Inflammatory macrophage treated with lipopolysaccharide for 1 hour (primary cell): ENCODE data around the gene RPS19BP1.
A peak's percentile ranks its signal among the peaks of the same experiment; 100 is the strongest.

Experiments used
- DNase-seq, 2 donors: peaks; one replicate each; pipeline ENCODE4 v3.0.0-alpha.2; 2020 to 2022

Gene RPS19BP1, protein sequence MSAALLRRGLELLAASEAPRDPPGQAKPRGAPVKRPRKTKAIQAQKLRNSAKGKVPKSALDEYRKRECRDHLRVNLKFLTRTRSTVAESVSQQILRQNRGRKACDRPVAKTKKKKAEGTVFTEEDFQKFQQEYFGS

DNA sequence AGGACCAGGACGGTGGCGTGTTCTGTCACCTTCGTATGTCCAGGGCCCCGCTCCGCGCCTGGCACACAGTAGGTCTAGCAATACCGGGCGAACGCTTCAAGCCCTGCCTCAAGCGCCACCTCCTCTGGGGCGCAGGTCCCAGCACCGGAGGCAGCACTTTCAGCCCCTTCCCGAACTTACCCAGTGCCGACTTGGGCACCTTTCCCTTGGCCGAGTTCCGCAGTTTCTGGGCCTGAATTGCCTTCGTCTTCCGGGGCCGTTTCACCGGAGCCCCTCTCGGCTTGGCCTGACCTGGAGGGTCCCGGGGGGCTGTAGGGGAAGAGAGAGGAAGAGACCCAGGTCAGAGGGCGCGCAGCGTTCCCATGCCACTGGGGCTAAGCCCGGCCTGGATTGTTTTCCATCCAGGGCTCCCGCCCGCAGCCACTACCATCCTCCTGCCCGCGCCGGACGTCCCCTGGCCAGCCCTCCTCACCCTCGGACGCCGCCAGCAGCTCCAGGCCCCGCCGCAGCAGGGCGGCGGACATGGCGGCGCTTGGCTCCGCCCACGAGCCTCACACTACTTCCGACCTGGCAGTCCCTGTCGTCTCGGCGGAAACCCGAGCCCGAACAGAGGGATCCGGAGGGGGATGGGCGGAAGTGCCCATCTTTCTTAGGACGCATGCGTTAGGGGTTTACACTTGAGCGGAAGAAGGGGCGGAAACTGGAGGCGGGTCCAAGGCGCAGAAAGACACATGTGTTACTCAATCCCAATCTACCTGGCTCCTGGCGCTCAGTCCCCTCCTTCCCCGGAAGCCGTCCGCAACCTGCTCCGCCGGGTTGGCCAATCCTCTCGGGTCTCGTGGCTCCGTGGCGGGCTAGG, at the start of gene RPS19BP1:
TSS of gene RPS19BP1 (minus strand) at position 534 of the 859 bp plus-strand sequence. CDS start at position 524, 10 bp downstream.
- peak; percentile 92 to 96 for DNase-seq

DNA sequence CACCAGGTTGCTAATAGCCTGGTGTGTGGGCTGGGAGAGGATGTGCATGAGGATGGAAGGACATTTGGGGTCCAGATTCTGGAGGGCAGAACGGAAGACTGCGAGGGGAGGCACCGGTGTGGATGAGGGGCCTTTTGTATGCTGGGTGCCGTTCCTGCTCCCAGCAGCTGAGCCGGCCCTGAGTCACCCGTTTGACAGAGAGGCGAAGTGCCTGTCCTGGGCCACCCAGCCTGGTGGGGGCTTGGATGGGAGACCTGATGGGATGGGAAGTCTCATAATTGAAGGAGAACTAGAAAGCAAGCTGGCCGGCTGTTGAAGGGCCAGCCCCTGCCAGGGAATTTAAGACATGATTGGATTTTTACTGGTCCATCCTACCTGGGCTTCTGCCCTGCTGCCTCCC, 48.8 kb upstream of the RPS19BP1 start:
- DNase-seq = no peak

DNA sequence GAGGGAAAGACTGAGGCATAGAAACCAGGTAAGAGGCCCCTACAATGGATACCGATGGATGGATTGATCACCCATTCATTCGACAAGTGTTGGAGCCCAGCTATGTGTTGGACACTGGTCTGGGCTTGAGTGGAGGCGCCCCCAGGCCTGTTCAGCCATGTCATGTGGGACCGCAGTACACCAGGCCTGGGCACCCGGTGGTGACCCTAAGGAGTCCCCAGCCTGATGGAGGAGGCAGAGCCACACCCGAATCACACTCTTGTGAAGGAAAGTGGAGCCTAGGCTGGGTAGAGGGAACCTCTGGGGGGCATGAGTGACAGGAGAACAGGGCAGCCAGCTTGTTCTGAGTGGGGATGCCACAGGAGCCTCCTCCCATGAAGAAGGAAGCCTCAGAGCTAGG, 48.2 kb upstream of the RPS19BP1 start:
- no peak for DNase-seq

DNA sequence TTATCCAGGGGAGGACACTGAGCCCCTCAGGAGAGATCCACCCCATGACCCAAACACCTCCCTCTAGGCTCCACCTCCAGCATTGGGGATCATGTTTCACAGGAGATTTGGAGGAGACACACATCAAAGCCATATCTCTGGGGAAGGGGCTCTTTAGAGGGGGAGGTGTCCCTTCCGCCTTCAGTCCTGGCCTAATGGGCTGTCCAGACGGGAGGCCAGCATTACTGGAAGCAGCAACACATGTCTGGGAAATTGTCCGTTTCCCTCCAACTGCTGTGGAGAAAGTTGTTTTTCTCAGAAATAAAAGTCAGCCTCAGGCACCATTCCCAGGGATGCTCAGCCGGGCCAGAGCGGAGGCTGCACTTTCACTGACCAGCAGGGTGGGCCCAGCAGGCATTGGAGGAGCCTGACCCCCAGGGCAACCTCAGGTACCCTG, 47.5 kb upstream of the RPS19BP1 start:
- DNase-seq = no peak

DNA sequence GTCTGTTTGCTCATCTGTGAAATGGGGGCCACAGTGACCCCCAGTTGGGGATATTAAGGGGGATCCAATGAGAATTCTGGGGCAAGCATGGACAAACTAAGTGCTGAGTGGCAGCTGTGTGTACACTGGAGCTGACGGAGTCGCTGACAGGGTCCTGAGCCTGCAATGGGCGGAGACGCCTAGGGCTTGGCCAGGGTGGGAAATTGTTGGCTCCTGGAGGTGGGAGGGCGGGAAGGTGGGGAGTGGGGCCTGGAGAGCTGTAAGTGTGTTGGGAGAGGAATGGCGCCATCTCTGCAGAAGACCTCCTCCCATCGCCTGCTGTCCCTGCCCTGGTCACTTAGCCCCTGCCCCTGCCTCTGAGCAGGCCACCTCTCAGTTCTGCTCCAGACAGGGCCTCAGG, 45.4 kb upstream of the RPS19BP1 start:
- DNase-seq = no peak

DNA sequence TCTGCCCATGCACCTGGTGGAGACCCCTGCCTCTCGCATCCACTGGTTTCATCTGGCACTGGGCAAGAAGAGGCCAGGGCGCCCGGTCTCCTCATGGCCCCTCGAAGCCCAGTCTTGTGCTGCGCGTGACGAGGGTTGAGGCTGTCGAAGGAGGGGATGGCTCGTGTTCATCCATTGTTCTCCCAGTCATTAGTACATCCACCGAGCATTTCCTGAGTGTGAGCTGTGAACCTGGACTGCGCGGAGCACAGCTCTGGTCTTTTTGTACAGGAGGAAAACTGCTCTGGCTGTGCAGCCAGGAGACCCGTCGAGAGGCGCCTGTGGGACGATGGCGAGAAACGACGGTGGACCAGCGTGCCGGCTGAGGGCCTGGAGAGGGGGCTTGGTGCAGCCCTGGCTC, 44.8 kb upstream of the RPS19BP1 start:
- DNase-seq = no peak

DNA sequence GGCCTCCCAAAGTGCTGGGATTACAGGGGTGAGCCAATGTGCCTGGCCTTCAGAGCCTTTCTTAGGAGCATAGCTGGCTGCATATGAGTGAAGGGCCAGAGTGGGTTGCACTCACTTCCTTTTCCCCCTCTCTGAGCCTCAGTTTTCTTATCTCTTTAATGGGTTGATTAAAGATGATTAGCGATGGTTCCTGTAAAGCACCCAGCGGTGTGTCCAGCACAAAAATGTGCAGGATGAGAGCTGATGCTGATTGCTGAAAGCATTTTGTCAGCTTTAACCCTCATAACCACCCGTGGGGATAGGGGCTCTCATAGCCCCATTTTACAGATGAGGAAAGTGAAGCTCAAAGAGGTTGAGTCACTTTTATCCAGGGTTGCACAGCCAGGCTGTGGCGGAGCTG, 43.5 kb upstream of the RPS19BP1 start:
- DNase-seq = no peak

DNA sequence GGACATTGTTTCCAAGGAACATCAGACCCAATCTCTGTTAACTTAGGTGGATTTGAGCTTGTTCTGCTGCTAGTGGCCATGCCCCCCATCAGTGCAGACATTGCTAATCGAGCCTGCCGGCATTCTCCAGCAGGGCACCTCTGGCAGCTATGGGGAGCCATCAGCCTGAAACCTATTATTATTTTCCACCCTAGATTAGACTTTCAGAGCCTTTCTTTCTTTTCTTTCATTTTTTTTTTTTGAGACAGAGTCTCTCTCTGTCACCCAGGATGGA, 42.9 kb upstream of the RPS19BP1 start:
- no peak for DNase-seq

DNA sequence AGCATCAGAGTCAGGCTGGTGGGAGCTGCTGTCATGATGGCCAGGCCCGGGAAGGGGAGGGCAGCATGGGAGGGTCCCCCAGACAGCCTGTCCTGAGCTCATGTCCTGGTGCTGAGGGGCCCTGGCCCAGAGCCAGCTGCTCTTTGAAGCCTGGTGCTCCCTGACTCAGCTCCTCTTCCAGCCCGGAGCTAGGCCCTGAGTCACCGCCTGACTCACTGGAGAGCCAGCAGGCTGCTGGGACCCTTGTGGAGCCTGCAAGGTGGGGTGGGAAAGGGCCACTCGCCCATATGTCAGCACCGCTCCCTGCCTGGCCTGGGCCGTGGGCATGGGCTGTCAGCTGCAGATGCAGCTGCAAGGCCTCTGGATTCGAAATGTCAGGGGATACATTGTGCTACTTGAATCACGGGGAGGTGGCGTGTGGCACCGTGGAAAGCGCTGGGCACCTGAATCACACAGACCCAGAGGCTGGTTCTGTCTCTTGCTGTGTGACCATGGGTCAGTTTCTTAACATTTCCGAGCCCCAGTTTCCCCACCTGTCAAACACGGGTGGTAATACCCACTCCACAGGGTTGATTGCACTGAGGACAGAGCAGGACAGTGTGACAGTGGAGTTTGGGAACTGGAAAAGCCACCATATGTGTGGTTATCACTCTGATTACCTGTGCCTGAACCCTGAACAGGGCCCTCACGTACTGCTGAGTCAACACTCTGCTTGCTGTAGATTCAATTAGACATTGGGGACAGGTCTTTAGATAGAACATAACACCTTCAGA, 42.4 kb upstream of the RPS19BP1 start:
- DNase-seq = no peak

DNA sequence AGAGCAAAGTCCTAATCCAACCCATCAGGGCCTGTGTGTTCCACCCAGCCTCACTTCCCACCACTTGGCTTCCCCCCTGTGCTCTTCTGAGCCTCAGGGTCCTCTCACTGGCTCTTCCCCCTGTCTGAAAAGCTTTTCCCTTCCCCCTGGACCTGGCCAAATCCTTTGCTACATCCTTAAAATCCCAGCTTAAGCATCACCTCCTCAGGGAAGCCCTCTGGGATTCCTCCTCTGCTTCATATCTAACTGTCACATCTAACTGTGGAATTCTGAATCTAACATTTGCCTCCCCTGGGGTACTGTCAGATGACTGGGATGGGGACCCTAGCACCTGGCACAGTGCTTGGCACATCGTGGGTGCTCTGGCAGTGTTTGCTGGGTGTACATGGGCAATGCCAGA, 39.0 kb upstream of the RPS19BP1 start:
- no peak for DNase-seq

DNA sequence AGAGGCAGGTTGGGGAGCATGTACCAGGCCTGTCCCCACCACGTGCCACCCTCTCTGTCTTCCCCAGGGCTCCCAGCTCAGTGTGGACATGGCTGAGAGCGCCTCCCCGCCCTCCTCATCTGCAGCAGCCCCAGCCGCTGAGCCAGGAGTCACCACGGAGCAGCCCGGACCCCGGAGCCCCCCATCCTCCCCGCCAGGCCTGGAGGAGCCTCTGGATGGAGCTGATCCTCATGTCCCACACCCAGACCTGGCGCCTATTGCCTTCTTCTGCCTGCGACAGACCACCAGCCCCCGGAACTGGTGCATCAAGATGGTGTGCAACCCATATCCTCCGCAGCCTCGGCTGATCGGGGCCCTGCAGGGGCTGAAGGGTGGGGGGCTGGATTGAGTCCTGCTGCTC, 38.1 kb upstream of the RPS19BP1 start, which contains the start of gene CACNA1I:
TSS of gene CACNA1I (plus strand) at position 89 of the 400 bp plus-strand sequence. CDS start at position 89, 0 bp downstream.
- DNase-seq = no peak

DNA sequence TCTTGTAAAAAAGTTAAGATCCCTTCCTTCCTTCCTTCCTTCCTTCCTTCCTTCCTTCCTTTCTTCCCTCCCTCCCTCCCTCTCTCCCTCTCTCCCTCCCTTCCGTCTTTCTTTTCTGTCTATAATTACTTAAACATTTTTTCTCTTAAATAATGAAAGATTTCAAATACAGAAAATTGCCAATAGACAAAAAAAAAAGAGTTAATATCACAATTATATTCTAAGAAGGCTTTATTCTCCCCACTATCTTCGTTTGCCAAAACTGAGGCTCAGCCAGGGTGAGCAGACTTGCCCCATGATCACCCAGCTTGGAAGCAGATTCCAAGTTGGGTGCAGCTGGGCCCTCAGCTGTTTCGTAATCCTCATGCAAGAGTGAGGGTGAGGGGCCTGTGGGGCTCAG, 37.7 kb upstream of the RPS19BP1 start:
- no peak for DNase-seq

DNA sequence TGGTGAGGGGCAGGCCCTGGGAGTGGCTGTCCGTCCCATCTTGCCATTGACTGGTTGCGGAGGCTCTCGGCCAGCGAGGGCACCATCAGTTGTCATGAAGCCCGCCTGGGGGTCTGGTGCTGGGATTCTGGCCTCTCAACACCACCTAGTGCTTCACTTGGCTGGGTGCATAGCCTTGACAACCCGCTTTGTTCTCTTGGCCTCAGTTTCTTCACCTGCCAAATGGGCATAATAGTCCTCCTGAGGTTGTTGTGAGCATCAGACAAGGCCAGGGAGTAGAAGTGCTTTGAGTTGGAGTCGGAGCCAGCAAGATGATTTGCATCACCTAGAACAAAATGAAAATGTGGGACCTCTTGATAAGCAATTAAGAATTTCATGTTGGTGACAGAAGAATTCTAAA, 36.5 kb upstream of the RPS19BP1 start:
- DNase-seq = no peak

DNA sequence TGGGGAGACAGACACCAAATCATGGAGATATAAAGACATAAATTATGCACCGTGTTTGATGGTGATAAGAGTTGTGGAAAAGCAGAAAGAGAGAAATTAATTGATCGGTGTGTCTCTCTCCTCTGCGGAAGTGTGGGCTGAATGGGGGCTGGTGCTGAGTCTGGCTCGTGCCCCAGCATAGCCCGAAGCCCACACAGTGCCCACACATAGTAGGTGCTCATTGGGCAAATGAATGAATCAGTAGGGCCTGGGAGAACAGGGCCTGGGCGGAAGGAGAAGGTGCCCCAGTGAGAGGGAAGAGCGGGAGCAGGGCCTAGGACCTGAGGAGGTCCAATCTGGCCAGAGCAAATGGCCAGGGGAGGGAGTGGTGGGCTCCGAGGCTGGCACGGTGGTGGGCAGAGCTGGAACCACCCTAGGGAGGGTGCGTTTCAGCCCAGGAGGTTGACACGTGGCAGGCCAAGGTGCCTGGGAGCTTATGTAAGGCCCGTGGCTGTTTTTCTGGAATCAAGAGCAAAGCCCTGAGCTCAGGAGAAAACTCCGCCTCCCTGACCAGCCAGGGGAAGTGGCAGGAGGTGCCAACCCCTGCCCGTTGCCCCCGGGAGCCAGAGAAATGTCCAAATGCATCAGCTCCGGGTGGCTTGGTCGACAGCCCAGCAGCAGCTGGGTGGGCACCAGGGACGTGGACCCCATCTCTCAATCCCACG, 35.9 kb upstream of the RPS19BP1 start:
- DNase-seq = no peak

DNA sequence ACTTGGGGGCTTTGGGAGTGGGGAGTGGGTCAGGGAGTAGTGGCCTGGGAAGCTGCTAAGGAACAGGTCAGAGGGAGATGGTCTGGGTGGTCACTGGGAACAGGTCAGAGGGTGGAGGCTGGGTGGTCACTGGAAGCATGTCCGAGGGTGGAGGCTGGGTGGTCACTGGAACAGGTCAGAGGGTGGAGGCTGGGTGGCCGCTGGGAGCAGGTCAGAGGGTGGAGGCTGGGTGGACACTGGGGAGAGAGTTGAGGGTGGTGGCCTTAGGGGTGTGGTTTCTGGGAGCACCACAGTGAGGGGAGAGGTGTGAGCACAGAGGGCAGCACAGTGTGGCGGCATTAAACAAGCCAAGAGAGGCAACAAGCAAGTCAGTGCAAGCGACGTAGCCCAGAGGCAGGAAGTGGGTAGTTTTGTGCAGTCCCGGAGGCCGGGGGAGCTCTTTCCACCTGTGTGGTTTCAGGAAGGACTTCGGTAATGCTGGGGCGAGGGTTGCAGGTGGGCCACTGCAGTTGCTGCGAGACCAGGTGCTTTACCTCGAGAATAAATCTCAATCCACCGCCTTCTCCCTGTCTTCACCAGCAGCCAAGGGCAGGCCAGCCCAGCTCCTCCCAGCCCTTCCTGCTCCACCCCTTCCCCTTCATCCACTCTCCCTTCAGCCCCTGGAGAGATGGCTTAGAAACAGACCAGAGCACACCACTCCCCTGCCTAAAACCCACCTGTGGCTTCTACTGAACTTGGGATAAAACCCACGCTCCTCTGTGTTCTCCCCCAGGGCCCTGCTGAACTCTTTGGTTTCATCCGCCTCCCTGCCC, 34.8 kb upstream of the RPS19BP1 start:
- DNase-seq = no peak

DNA sequence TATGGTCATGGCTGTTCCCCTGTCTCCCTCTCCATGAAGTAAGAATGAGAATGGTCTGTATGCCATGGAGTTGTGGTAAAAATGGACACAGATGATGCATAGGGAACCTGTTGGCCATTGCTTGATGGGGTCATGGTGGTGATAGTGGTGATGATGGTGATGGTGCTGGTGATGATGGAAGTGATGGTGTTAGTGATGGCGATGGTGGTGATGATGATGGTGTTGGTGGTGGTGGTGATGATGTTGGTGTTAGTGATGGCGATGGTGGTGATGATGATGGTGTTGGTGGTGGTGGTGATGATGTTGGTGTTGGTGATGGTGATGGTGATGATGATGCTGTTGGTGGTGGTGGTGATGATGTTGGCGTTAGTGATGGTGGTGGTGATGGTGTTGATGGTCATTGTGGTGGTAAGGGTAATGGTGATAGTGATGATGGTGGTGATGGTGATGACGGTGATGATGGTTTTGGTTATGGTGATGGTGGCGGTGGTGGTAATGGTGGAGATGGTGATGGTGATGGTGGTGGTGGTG, 32.9 kb upstream of the RPS19BP1 start:
- DNase-seq = no peak

DNA sequence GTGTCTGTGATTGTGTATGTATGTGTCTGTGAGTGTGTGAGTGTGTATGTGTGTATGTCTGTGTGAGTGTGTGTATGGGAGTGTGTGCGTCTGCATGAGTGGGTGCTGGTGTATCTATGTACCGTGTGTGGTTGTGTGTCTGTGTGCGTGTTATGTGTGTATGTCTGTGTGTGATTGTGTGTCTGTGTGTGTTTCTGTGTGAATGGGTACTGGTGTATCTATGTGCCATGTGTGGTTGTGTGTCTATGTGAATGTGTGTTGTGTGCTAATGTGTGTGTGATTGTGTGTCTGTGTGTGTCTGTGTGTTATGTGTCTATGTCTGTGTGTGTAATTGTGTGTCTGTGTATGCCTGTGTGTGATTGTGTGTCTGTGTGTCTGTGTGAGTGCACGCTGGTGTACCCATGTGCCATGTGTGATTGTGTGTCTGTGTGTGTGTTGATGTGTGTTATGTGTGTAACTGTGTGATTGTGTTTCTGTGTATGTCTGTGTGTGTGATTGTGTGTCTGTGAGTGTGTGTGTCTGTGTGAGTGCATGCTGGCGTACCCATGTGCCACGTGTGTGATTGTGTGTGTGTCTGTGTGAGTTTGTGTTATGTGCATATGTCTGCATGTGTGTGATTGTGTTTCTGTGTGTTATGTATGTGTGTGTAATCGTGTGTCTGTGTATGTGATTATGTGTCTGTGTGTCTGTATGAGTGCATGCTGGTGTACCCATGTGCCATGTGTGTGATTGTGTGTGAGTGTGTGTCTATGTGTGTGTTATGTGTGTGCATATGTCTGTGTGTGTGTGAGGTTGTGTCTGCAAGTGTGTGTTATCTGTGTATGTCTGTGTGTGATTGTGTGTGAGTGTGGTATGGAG, 31.3 kb upstream of the RPS19BP1 start:
- no peak for DNase-seq

DNA sequence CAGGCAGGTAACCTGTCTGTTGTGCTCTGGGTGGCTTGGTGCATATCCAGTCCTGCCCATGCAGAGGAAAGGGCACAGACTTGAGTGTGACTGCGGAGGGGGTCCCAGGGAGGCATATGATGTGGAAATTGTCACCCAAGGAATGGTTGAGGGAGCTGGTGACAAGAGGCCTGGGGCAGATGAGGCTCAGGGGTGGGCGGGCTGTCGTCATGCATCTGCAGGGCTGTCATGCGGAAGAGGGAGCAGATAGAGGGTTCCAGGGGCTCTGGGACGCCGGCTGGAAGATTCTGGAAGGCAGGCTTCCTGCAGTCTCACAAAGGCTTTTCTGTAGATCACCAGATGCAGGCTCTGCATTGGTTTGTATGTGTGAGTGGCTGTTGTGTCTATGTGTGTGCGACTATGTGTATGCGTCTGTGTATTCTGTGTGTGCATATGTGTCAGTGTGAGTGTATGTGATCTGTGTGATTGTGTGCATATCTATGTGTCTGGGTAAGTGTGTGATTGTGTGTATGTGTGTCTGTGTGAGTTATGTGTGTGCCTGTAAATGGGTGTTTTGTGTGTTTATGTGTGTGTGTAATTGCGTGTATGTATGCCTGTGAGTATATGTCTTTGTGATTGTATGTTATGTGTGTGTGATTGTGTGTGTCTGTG, 30.4 kb upstream of the RPS19BP1 start:
- DNase-seq = no peak

DNA sequence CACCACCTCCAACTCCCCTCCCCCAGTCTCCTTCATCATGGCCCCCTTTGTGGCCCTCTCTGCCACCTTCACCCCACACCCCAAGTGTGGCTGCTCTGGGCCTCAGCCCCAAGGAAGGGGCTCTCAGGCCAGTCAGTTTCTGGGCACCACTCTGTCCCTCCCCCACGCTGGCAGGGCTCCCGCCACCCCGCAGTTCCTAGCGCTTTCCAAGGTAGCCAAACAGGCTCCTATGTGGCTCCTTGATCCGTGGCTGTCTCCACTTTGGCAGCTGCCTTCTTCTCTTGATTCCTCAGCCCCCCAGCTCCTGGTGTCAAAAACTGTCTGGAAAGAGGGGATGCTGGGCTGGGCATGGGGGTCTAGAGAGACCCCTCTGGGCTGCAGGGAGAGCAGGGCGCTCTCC, 27.6 kb upstream of the RPS19BP1 start:
- DNase-seq = no peak

DNA sequence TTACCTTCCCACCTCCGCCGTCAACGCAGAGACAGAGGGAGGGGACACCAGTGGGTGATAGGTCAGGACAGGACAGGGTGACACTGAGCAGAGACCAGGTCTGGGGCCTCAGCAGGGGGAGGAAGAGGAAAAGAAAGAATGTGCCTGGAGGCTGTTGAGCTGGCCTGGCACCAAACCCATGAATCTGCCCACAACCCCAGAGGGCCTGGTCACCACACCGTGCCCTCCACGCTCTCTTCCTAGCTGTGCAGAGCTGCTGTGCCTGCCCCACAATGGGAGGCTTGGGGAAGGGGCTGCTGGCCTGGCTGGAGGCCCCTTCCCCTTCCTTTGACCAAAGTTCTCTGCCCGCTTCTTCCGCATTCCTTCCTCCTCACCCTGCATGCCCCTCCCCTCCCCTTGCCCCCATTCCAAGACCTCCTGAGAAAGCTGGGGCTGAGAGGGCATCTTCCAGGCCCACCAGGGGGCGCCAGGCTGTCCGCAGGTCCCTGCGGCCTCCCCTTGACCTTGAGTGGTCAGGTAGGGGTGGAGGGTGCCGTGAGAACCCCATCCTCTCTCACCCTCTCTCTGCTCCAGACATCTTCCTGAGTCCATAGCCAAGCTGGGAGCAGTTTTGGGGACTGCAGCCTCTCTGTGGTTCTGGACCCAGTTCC, 27.0 kb upstream of the RPS19BP1 start:
- DNase-seq = no peak
